Bronchial epithelial cell (primary cell): ENCODE measurements around the gene ZNF598. TPM values are rescaled to one million over a fixed set of nuclear protein-coding genes. Genes with fewer than 3 reads are reported as not detected.
A peak's percentile ranks its signal among the peaks of the same experiment; 100 is the strongest.

Experiments
- DNase-seq: peaks from one replicate; pipeline ENCODE4 v3.0.0-alpha.2; 2010; ENCODE audit warnings: low read depth
- FAIRE-seq: peaks from 2 replicates; lab custom pipeline; 2011; peaks lifted over from hg19 to GRCh38; lab: Jason Lieb, UNC
- H3K27me3 ChIP-seq: 2 replicates; pipeline ENCODE4 v1.5.1; 2011; ENCODE audit warnings: low read length; ENCODE audit not compliant: control insufficient read depth, insufficient read depth
- H3K36me3 ChIP-seq: 2 replicates; pipeline ENCODE4 v1.5.1; 2011; ENCODE audit warnings: low read length; ENCODE audit not compliant: control insufficient read depth, insufficient read depth
- H3K4me3 ChIP-seq: 2 replicates; pipeline ENCODE4 v1.5.1; 2011; ENCODE audit warnings: mild to moderate bottlenecking, low read depth, low read length, control low read depth
- CTCF ChIP-seq: IDR thresholded peaks from 2 replicates; pipeline ENCODE4 v1.5.1; 2011; ENCODE audit warnings: mild to moderate bottlenecking, moderate library complexity, low read length, control low read depth, inconsistent platforms; ENCODE audit not compliant: insufficient read depth, severe bottlenecking
- total RNA-seq: library from RNA; depleted of rRNA; stranded (reverse); fragments of >200 nt; gene quantifications from 2 replicates; pipeline ENCODE4 v1.2.1, GENCODE V29; 2014

Gene ZNF598
- total RNA-seq, 1 donor from 2014 or later: 26.3 TPM

GRCh38 chr16:2007081-2007836 lies 2.4 kb downstream of the ZNF598 start:
- H3K36me3 ChIP-seq: peaks cover 37% of the 10 kb centered on the region
- peak overlapping the region; percentile 59 for H3K4me3 ChIP-seq
- no peak for FAIRE-seq
- no peaks in the 10 kb centered on the region for H3K27me3 ChIP-seq
- no peak for TF ChIP-seq CTCF
- no peak for DNase-seq

- H3K4me3 ChIP-seq: no peak overlapping the region
- TF ChIP-seq CTCF: no peak
- DNase-seq (no peak), FAIRE-seq (no peak)
- H3K36me3 ChIP-seq: peaks cover 46% of the 10 kb centered on the region
- H3K27me3 ChIP-seq: no peaks in the 10 kb centered on the region
Observed at GRCh38 chr16:2006317-2006716, 3.3 kb downstream of the ZNF598 start.

- Histone ChIP-seq H3K4me3 (no peak overlapping the region), H3K36me3 (peaks cover 49% of the 10 kb centered on the region), H3K27me3 (no peaks in the 10 kb centered on the region)
- TF ChIP-seq CTCF: no peak
- DNase-seq (no peak), FAIRE-seq (no peak)
Observed at GRCh38 chr16:2005646-2006045, 4.0 kb downstream of the ZNF598 start.

GRCh38 chr16:2004795-2005517 lies 4.7 kb downstream of the ZNF598 start:
- FAIRE-seq (no peak), DNase-seq (no peak)
- Histone ChIP-seq H3K27me3 (no peaks in the 10 kb centered on the region), H3K36me3 (peaks cover 51% of the 10 kb centered on the region), H3K4me3 (no peak overlapping the region)
- TF ChIP-seq CTCF: no peak

- FAIRE-seq (no peak), DNase-seq (peak; percentile 69)
- peaks cover 56% of the 10 kb centered on the region for H3K36me3 ChIP-seq
- peak; percentile 98 for TF ChIP-seq CTCF
- no peaks in the 10 kb centered on the region for H3K27me3 ChIP-seq
- H3K4me3 ChIP-seq: no peak overlapping the region
Observed at GRCh38 chr16:2003827-2004641, 5.6 kb downstream of the ZNF598 start.
